Effector memory CD8-positive, alpha-beta T cell (primary cell): ENCODE data around the gene SEMA7A.

Experiments
- ATAC-seq: fragments of 150-1000 bp; cut with Tn5 transposase; replicated peaks from 2 replicates; pipeline ENCODE4 v1.10.0; 2021; ENCODE audit warnings: mild to moderate bottlenecking, moderate library complexity
- DNase-seq, 3 experiments: peaks; one replicate each; pipeline ENCODE4 v3.0.0; 2021
- H3K27ac Mint-ChIP-seq, 2 donors: one replicate each; pipeline ENCODE4 v1.8.0; 2022; ENCODE audit warnings: mild to moderate bottlenecking in 2 of 2, mixed read lengths in 2 of 2, moderate library complexity in 2 of 2
- H3K27me3 Mint-ChIP-seq, 2 donors: one replicate each; pipeline ENCODE4 v1.8.0; 2022; ENCODE audit warnings: mixed read lengths in 2 of 2
- H3K36me3 Mint-ChIP-seq: one replicate; pipeline ENCODE4 v1.8.0; 2022; ENCODE audit warnings: mild to moderate bottlenecking, moderate library complexity, mixed read lengths; ENCODE audit not compliant: insufficient read depth
- H3K4me1 Mint-ChIP-seq, 2 donors: one replicate each; pipeline ENCODE4 v1.8.0; 2022; ENCODE audit warnings: low read depth in 2 of 2, mixed read lengths in 2 of 2
- H3K4me3 Mint-ChIP-seq, 2 donors: one replicate each; pipeline ENCODE4 v1.8.0; 2022; ENCODE audit warnings: mild to moderate bottlenecking in 2 of 2, mixed read lengths in 2 of 2, moderate library complexity in 2 of 2
- H3K9me3 Mint-ChIP-seq, 2 donors: one replicate each; pipeline ENCODE4 v1.8.0; 2022; ENCODE audit warnings: mixed read lengths in 2 of 2

The SEMA7A gene

DNA sequence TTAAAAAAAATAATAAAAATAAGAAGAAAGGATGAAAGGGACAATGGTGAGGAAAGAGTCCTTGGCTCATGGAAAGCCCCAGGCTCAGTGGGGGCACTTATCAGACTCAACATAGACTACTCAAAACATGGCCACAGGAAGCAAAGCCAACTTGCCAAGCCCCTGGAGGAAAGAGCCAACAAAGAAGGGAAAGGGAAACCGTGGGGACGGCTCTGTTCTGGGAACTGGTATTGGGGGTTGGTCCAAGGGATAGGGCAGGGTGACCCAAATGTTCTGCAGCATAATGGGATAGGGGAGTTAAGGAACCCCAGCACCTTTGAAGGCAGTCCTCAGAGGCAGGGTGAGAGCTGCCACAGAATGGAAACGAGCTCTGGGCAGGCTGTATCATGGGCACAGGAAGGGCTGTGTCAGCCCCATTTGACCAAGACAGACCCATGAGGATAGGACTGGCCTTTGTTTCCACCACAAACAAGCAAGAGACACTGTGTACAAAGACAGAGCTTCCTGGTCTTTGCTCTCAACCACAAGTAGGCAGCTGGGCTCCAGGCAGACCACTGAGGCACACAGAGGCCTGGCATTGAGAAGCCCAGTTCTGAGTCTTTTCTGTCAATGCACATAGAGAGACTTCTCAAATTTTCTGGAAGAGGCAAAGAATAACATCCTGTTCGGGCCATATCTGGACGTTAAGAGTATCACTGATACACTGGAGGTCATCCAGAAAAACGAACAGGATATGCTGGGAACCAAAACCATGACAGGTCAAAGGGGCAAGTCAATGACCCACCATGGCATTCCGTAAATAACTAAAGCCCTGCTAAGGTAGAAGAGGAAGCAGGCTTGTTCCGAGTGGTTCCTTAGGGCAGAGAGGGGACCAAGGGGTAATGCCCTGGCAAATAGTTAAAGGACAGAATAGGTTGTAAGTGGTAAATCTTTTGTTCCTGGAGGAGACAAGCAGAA is 10.6 kb upstream of the SEMA7A start:
- Mint-ChIP-seq H3K9me3 (no peaks in the 10 kb centered on the region), H3K4me3 (no peak overlapping the region), H3K27ac (peak overlapping the region in 1 of 2 donors; percentile 61), H3K27me3 (no peaks in the 10 kb centered on the region), H3K36me3 (peaks cover 27% of the 10 kb centered on the region), H3K4me1 (no peaks in the 10 kb centered on the region)
- ATAC-seq (no peak), DNase-seq (no peak)

DNA sequence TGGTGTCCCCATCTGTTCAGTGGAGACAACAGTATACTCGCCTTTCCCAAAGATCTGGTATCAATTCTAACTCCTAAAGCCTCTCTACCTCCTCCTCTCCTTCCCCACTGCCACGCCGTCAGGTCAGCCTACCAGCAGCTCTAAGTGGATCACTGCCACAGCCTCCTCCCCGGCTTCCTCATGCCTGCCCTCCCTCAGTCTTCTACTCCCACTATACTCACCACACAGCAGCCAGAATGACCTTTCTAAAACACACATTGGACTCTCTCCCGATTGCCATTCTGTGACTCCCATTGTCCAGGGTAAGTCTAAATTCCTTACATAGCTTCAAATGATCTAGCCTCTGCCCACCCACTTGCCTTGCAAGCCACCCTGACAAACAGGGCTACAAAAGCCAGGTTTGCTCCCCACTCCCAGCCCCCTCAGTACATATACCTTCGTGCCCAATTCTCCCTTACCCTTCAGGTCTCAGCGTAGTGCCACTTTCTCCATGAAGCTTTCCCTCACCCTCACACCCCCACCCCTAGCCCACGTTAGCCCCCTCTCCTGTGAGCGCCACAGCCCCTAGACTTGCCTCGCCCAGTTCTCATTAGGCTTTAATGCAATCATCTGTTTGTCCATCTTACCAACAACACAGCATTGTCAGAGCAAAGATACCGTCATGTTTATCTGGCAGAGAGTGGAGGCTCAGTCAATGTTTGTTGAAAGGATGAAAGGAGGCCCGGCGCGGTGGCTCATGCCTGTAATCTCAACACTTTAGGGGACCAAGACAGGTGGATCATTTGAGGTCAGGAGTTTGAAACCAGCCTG is 9.5 kb upstream of the SEMA7A start:
- Mint-ChIP-seq H3K4me3 (no peak overlapping the region), H3K27ac (peak overlapping the region in 1 of 2 donors; percentile 31), H3K9me3 (no peaks in the 10 kb centered on the region), H3K4me1 (peaks cover 4 to 6% of the 10 kb centered on the region in 2 donors), H3K27me3 (no peaks in the 10 kb centered on the region), H3K36me3 (peaks cover 22% of the 10 kb centered on the region)
- ATAC-seq (no peak), DNase-seq (no peak)

GRCh38 chr15:74442604-74443003 is 8.8 kb upstream of the SEMA7A start:
- peaks cover 17% of the 10 kb centered on the region for H3K36me3 Mint-ChIP-seq
- no peaks in the 10 kb centered on the region for H3K27me3 Mint-ChIP-seq
- H3K4me3 Mint-ChIP-seq, result no peak overlapping the region
- H3K9me3 Mint-ChIP-seq, result no peaks in the 10 kb centered on the region
- H3K27ac Mint-ChIP-seq, result peak overlapping the region in 1 of 2 donors; percentile 31
- H3K4me1 Mint-ChIP-seq, result peaks cover 4 to 6% of the 10 kb centered on the region in 2 donors
- DNase-seq, result no peak
- no peak for ATAC-seq

DNA sequence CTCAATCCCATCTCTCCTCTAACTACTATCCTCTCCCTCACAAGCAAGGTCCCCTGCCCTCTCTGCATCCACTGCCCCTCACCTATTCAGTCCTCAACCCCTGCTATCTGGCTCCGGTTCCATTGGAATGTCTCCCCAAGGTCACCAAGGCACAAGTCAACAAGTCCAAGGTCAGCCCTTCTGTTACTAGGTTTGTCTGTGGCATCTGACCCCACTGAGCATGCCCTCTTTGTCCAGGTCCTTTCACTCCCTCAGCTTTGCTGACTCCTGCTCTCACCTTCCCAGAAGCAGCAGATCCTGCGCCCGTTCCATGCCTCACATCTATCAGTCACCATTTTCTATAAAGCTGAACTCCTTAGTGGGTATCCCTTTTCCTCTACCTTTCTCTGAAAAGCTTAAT is 8.3 kb upstream of the SEMA7A start:
- Mint-ChIP-seq H3K36me3 (peaks cover 14% of the 10 kb centered on the region), H3K27ac (no peak overlapping the region), H3K4me3 (no peak overlapping the region), H3K9me3 (no peaks in the 10 kb centered on the region), H3K27me3 (no peaks in the 10 kb centered on the region), H3K4me1 (peaks cover 4 to 6% of the 10 kb centered on the region in 2 donors)
- no peak for ATAC-seq
- no peak for DNase-seq

GRCh38 chr15:74441248-74441941 is 7.6 kb upstream of the SEMA7A start:
- no peak for DNase-seq
- H3K27me3 Mint-ChIP-seq, result no peaks in the 10 kb centered on the region
- H3K36me3 Mint-ChIP-seq, result peaks cover 14% of the 10 kb centered on the region
- H3K4me1 Mint-ChIP-seq, result peaks cover 4 to 6% of the 10 kb centered on the region in 2 donors
- H3K27ac Mint-ChIP-seq, result no peak overlapping the region
- H3K9me3 Mint-ChIP-seq, result no peaks in the 10 kb centered on the region
- ATAC-seq, result no peak
- no peak overlapping the region for H3K4me3 Mint-ChIP-seq

DNA sequence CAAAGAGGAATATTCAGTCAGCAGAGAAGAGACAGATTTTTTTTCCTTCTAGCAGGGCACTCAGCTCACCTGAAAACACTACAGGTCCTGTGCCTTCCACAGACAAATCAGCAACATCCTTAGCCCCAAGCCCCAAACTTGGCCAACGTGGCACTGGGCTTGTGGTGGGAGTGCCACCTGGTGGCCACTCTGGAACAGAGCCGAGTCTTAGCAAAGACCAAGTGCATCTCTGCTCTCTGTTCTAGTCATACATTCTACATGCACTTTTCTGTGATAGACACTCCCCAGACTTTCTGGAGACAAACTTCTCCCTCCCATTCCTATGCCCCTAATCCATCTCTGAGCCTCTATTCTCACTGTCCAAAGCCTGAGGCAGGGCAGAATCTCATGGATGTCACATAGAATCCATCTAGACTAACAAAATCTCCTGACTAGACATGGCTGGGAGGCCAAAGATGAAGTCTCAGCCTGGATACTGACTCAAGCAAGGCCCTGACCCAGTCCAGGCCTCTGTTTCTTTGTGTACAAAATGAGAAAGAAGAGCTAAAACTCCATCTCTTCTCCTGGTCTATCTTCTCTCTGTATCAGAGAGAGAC is 5.1 kb upstream of the SEMA7A start:
- Mint-ChIP-seq H3K36me3 (peaks cover 2% of the 10 kb centered on the region), H3K27ac (no peak overlapping the region), H3K4me1 (peaks cover 17 to 20% of the 10 kb centered on the region in 2 donors), H3K4me3 (no peak overlapping the region), H3K27me3 (no peaks in the 10 kb centered on the region), H3K9me3 (no peaks in the 10 kb centered on the region)
- peak; percentile 72 for ATAC-seq
- DNase-seq, result peak; percentile 68 to 75 (median 72)

DNA sequence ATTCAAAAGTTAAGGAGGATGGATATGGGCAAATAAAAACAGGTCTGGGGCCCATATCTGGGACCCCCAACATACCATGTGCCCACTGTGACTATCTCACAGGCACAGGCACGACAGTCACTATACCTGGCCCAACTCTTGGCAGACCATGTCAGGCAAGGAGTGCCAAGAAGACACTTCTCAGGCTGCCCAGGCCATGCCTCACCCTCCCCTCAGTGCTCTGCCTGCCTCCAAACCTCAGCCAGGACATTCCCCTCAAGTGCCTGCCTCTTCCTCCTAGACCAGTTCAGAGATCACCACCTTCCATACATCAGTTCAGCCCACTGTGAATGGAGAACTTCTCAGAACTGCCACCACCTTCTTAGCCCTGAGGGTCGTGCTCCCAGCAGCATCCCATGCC is 4.4 kb upstream of the SEMA7A start:
- Mint-ChIP-seq H3K9me3 (no peaks in the 10 kb centered on the region), H3K4me3 (no peak overlapping the region), H3K27me3 (no peaks in the 10 kb centered on the region), H3K36me3 (no peaks in the 10 kb centered on the region), H3K4me1 (peaks cover 17 to 20% of the 10 kb centered on the region in 2 donors), H3K27ac (no peak overlapping the region)
- DNase-seq, result no peak
- no peak for ATAC-seq

DNA sequence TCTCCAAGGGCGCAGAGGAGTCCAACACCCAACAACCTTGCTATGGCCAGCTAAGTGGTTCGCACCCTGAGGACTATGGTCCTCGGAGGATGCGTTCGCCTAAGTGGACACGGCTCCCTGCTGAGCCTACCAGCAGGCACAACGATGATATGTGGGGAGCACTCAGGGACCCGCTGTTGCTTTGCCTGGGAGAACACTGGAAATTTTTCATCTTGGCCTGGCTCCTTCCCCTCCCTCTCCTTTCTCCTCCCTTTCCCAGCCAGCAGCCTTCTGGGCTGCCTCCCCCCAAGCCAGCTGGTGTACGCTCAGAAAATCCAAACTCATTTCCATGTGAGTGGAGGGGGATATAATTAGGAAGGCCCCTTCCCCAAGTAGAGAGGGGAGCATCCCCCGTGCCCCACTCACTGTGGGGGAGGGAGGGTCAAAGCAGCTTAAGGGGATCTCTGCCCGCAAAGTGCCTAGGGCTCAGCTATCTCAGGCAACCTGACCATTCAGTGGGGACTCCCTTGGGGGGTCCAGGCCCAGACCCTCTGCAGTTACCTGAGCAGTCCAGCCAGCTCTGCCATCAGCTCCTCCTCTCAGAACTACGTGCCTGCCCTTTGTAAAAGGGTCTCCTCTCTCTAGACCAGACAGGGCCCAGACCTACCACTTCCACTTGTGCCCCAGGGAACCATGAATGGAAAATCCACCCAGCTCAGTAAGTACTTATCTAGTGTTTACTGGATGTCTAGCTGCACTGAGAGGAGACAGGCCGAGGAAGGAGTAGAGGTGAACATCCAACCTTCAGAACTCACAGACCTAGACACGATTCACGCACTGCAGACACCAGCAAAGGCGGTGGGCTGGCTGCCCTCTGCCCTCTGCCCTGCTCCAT is 742 bp upstream of the SEMA7A start:
- Mint-ChIP-seq H3K9me3 (no peaks in the 10 kb centered on the region), H3K27ac (peak overlapping the region; percentile 79 to 82), H3K36me3 (no peaks in the 10 kb centered on the region), H3K27me3 (no peaks in the 10 kb centered on the region), H3K4me3 (peak overlapping the region; percentile 82 to 86), H3K4me1 (peaks cover 36 to 51% of the 10 kb centered on the region in 2 donors)
- DNase-seq (no peak), ATAC-seq (no peak)

GRCh38 chr15:74432968-74433591 is 678 bp downstream of the SEMA7A start:
- peak overlapping the region; percentile 86 for H3K4me3 Mint-ChIP-seq
- DNase-seq, result no peak
- H3K27me3 Mint-ChIP-seq, result no peaks in the 10 kb centered on the region
- H3K9me3 Mint-ChIP-seq, result no peaks in the 10 kb centered on the region
- no peak for ATAC-seq
- no peaks in the 10 kb centered on the region for H3K36me3 Mint-ChIP-seq
- peaks cover 36 to 60% of the 10 kb centered on the region in 2 donors for H3K4me1 Mint-ChIP-seq
- peak overlapping the region in 1 of 2 donors; percentile 67 for H3K27ac Mint-ChIP-seq

- no peak for ATAC-seq
- DNase-seq, result no peak
- H3K9me3 Mint-ChIP-seq, result no peaks in the 10 kb centered on the region
- H3K27me3 Mint-ChIP-seq, result no peaks in the 10 kb centered on the region
- peak overlapping the region in 1 of 2 donors; percentile 67 for H3K27ac Mint-ChIP-seq
- peak overlapping the region; percentile 86 for H3K4me3 Mint-ChIP-seq
- peaks cover 38 to 66% of the 10 kb centered on the region in 2 donors for H3K4me1 Mint-ChIP-seq
- H3K36me3 Mint-ChIP-seq, result no peaks in the 10 kb centered on the region
Measured at GRCh38 chr15:74432271-74432967, 1.3 kb downstream of the SEMA7A start.

DNA sequence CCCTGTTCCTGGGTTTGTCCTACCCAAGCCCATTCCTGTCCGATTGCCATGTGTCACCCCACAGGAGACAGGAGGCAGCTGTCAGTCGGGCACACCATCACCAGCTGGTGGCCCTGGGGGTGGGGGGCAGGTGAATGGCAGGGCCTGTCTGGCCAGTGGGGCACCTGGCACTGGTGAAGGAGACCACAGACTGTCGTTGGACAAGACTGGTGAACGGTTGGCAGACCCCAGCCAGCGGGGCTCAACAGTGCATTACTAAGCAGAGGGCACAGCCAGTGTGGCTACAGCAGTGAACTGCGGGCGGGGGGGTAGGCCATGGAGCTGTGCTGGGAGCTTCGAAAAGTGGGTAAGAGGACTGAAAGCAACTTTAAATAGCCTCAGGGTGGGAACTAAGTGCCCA is 2.1 kb downstream of the SEMA7A start:
- Mint-ChIP-seq H3K27ac (peak overlapping the region in 1 of 2 donors; percentile 36), H3K4me1 (peaks cover 38 to 70% of the 10 kb centered on the region in 2 donors), H3K4me3 (peak overlapping the region; percentile 86), H3K36me3 (no peaks in the 10 kb centered on the region), H3K27me3 (no peaks in the 10 kb centered on the region), H3K9me3 (no peaks in the 10 kb centered on the region)
- ATAC-seq (no peak), DNase-seq (no peak)
